MM.1S (cell line): ENCODE data around the gene PSIP1.

Experiments
- DNase-seq: peaks from one replicate; pipeline ENCODE4 v3.0.0-alpha.2; 2015
- H2AFZ ChIP-seq: fragments of 300-600 bp; sonication (generic); 2 replicates; pipeline ENCODE4 v1.6.0; 2016; ENCODE audit warnings: antibody characterized with exemption, low read length
- H3F3A ChIP-seq: fragments of 300-600 bp; sonication (generic); 2 replicates; pipeline ENCODE4 v1.6.1; 2016; ENCODE audit warnings: mild to moderate bottlenecking, antibody characterized with exemption, low read length, moderate library complexity, mixed read lengths; ENCODE audit not compliant: insufficient read depth
- H3K27ac ChIP-seq: fragments of 300-600 bp; sonication (generic); 2 replicates; pipeline ENCODE4 v1.5.1; 2016; ENCODE audit warnings: mild to moderate bottlenecking, low read length
- H3K27me3 ChIP-seq: fragments of 300-600 bp; sonication (generic); replicated peaks from 2 replicates; pipeline ENCODE4 v1.6.0; 2016; ENCODE audit warnings: low read length; ENCODE audit not compliant: insufficient read depth
- H3K36me3 ChIP-seq: fragments of 300-600 bp; sonication (generic); replicated peaks from 2 replicates; pipeline ENCODE4 v1.6.1; 2016; ENCODE audit warnings: mild to moderate bottlenecking, low read length, mixed read lengths; ENCODE audit not compliant: insufficient read depth
- H3K4me1 ChIP-seq: fragments of 300-600 bp; sonication (generic); 2 replicates; pipeline ENCODE4 v1.6.1; 2016; ENCODE audit warnings: low read length, mixed read lengths
- H3K4me2 ChIP-seq: fragments of 300-600 bp; sonication (generic); 2 replicates; pipeline ENCODE4 v1.6.0; 2016; ENCODE audit warnings: low read depth, low read length
- H3K4me3 ChIP-seq: fragments of 300-600 bp; sonication (generic); 2 replicates; pipeline ENCODE4 v1.5.1; 2016; ENCODE audit warnings: low read length, mixed read lengths
- H3K79me2 ChIP-seq: fragments of 300-600 bp; sonication (generic); 2 replicates; pipeline ENCODE4 v1.6.1; 2016; ENCODE audit warnings: mixed run types, low read length, mixed read lengths
- H3K9ac ChIP-seq: fragments of 300-600 bp; sonication (generic); 2 replicates; pipeline ENCODE4 v1.6.1; 2016; ENCODE audit warnings: low read length, mixed read lengths
- H3K9me2 ChIP-seq: fragments of 300-600 bp; sonication (generic); replicated peaks from 2 replicates; pipeline ENCODE4 v1.6.1; 2016; ENCODE audit warnings: mild to moderate bottlenecking, low read length, mixed read lengths; ENCODE audit not compliant: insufficient read depth
- H3K9me3 ChIP-seq: fragments of 300-600 bp; sonication (generic); replicated peaks from 2 replicates; pipeline ENCODE4 v1.6.1; 2016; ENCODE audit warnings: mild to moderate bottlenecking, low read length, mixed read lengths; ENCODE audit not compliant: insufficient read depth
- H4K20me1 ChIP-seq: fragments of 300-600 bp; sonication (generic); 2 replicates; pipeline ENCODE4 v1.6.1; 2016; ENCODE audit warnings: mild to moderate bottlenecking, low read length, moderate library complexity, mixed read lengths; ENCODE audit not compliant: insufficient read depth
- CTCF ChIP-seq: fragments of 300-600 bp; sonication (generic); IDR thresholded peaks from 2 replicates; pipeline ENCODE4 v1.5.1; 2016; ENCODE audit warnings: antibody characterized with exemption, low read length, mixed read lengths
- EZH2 ChIP-seq: fragments of 300-600 bp; sonication (generic); optimal IDR thresholded peaks from 2 replicates; pipeline ENCODE3; 2017; ENCODE audit warnings: low read depth, mild to moderate bottlenecking, antibody characterized with exemption, low read length, mixed read lengths
- EZH2phosphoT487 ChIP-seq: fragments of 300-600 bp; sonication (generic); IDR thresholded peaks from 2 replicates; pipeline ENCODE4 v1.6.1; 2018; ENCODE audit warnings: antibody characterized with exemption, low read length

The PSIP1 gene

GRCh38 chr9:15499139-15499538 is 11.6 kb downstream of the PSIP1 start:
- Histone ChIP-seq H4K20me1 (no peaks in the 10 kb centered on the region), H2AFZ (no peak overlapping the region), H3K9me2 (no peaks in the 10 kb centered on the region), H3K9me3 (no peaks in the 10 kb centered on the region), H3K27me3 (no peaks in the 10 kb centered on the region), H3K4me1 (no peaks in the 10 kb centered on the region), H3K79me2 (peaks cover 16% of the 10 kb centered on the region), H3K4me3 (no peak overlapping the region), H3K27ac (no peak overlapping the region), H3K4me2 (no peak overlapping the region), H3F3A (no peaks in the 10 kb centered on the region), H3K9ac (no peak overlapping the region), H3K36me3 (no peaks in the 10 kb centered on the region)
- DNase-seq, result no peak
- TF ChIP-seq EZH2 (no peak), CTCF (no peak), EZH2phosphoT487 (no peak)

- Histone ChIP-seq H3K4me1 (no peaks in the 10 kb centered on the region), H3K27ac (no peak overlapping the region), H3K4me2 (no peak overlapping the region), H3K79me2 (peaks cover 16% of the 10 kb centered on the region), H3F3A (no peaks in the 10 kb centered on the region), H4K20me1 (no peaks in the 10 kb centered on the region), H3K27me3 (no peaks in the 10 kb centered on the region), H2AFZ (no peak overlapping the region), H3K36me3 (no peaks in the 10 kb centered on the region), H3K4me3 (no peak overlapping the region), H3K9ac (no peak overlapping the region), H3K9me3 (no peaks in the 10 kb centered on the region), H3K9me2 (no peaks in the 10 kb centered on the region)
- TF ChIP-seq EZH2phosphoT487, result no peak
- TF ChIP-seq EZH2, result no peak
- TF ChIP-seq CTCF, result no peak
- no peak for DNase-seq
Observed at GRCh38 chr9:15498246-15498995, 12.3 kb downstream of the PSIP1 start.

GRCh38 chr9:15492485-15493150 is 18.2 kb downstream of the PSIP1 start:
- no peak overlapping the region for H3K4me3 ChIP-seq
- H3K27me3 ChIP-seq, result no peaks in the 10 kb centered on the region
- no peaks in the 10 kb centered on the region for H4K20me1 ChIP-seq
- H3K4me1 ChIP-seq, result no peaks in the 10 kb centered on the region
- no peak overlapping the region for H3K9ac ChIP-seq
- no peak overlapping the region for H3K27ac ChIP-seq
- peaks cover 3% of the 10 kb centered on the region; the same call in 1 of the 2 replicates for H3K79me2 ChIP-seq
- TF ChIP-seq CTCF (no peak), EZH2 (no peak), EZH2phosphoT487 (no peak)
- H3K9me2 ChIP-seq, result no peaks in the 10 kb centered on the region
- H3K36me3 ChIP-seq, result no peaks in the 10 kb centered on the region
- no peak overlapping the region for H2AFZ ChIP-seq
- DNase-seq, result no peak
- no peak overlapping the region for H3K4me2 ChIP-seq
- no peaks in the 10 kb centered on the region for H3F3A ChIP-seq
- no peaks in the 10 kb centered on the region for H3K9me3 ChIP-seq
